ENCODE measurements around the gene SMCP. TPM values are rescaled to one million over a fixed set of nuclear protein-coding genes. Genes with fewer than 3 reads are reported as not detected.

The SMCP gene
- total RNA-seq, 1 experiment from 2014 or later = not detected

DNA sequence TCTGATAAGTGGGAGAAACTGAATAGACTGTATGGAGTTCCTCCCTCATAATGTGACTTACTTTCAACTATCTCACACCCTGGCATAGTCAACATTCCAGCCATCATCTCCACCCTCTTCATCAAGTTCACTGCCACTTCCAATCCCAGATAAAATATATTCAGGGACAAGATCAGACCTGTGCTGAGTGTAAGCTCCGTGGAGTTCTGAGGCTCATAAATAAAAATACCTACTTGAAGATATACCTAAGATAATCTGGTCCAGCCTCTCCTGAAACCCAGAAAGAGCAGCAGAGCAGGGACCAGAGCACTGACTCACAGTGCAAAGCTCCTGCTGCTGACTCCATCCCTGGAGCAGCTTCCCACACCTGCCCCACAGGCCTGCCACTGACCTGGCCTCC lies 20.1 kb upstream of the SMCP start:
- Histone ChIP-seq H4K20me1 (ENCODE audit: insufficient read depth) (no peaks in the 10 kb centered on the region), H3K9ac (ENCODE audit: low read length) (no peak overlapping the region), H3K27ac (ENCODE audit: low read depth, low read length) (no peak overlapping the region), H3K4me2 (ENCODE audit: low read length) (no peak overlapping the region), H3K9me3 (ENCODE audit: control insufficient read depth in 1 of 2, insufficient read depth in 1 of 2, low read depth in 1 of 2, low read length in 2 of 2) (no peaks in the 10 kb centered on the region), H3K36me3 (ENCODE audit: control insufficient read depth in 1 of 2, insufficient read depth in 2 of 2, low read length in 2 of 2) (no peaks in the 10 kb centered on the region), H3K79me2 (ENCODE audit: insufficient read depth, low read length) (no peaks in the 10 kb centered on the region), H3K9me2 (ENCODE audit: insufficient read depth) (no peaks in the 10 kb centered on the region), H3K4me1 (ENCODE audit: control insufficient read depth in 1 of 2, insufficient read depth in 2 of 2, low read length in 2 of 2) (no peaks in the 10 kb centered on the region), H3K4me3 (replicated peaks in 1 of 2; ENCODE audit: low read depth in 1 of 2, low read length in 2 of 2) (no peak overlapping the region), H2AFZ (ENCODE audit: low read depth, low read length, poor library complexity, severe bottlenecking) (no peak overlapping the region), H3K27me3 (ENCODE audit: insufficient read depth, low read length) (peaks cover 17% of the 10 kb centered on the region; the same call in 1 of the 2 replicates)
- intact Hi-C loops (cut with micrococcal nuclease) = no loop called here
- DNase-seq (ENCODE audit: low read depth, low spot score) (no peak), ATAC-seq (no peak)
- POLR2A ChIA-PET = no interaction called here
- no TSS peak for BruUV-seq (replicated peaks)
- RAD21 ChIA-PET (ENCODE audit: low non-redundant PET in 1 of 2, low total read pairs in 2 of 2, uncharacterized antibody in 2 of 2, unreplicated experiment in 2 of 2) = no interaction called here
- TF ChIP-seq YY1 (IDR thresholded peaks at IDR 0.05; ENCODE audit: extremely low read depth, insufficient replicate concordance, low read depth, low read length) = no peak
- TF ChIP-seq, protein P1, sequence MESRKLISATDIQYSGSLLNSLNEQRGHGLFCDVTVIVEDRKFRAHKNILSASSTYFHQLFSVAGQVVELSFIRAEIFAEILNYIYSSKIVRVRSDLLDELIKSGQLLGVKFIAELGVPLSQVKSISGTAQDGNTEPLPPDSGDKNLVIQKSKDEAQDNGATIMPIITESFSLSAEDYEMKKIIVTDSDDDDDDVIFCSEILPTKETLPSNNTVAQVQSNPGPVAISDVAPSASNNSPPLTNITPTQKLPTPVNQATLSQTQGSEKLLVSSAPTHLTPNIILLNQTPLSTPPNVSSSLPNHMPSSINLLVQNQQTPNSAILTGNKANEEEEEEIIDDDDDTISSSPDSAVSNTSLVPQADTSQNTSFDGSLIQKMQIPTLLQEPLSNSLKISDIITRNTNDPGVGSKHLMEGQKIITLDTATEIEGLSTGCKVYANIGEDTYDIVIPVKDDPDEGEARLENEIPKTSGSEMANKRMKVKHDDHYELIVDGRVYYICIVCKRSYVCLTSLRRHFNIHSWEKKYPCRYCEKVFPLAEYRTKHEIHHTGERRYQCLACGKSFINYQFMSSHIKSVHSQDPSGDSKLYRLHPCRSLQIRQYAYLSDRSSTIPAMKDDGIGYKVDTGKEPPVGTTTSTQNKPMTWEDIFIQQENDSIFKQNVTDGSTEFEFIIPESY (IDR thresholded peaks at IDR 0.05; ENCODE audit: extremely low read depth, insufficient replicate concordance, low read length) = no peak
- no peak for TF ChIP-seq ZFX (IDR thresholded peaks at IDR 0.05)
- TF ChIP-seq FOSL1 (IDR thresholded peaks at IDR 0.05; ENCODE audit: low read depth) = no peak
- TF ChIP-seq POLR2AphosphoS5 (IDR thresholded peaks at IDR 0.05; ENCODE audit: low read depth, low read length) = no peak
- TF ChIP-seq ZNF274 (IDR thresholded peaks at IDR 0.05; ENCODE audit: low read depth, low read length) = no peak
- TF ChIP-seq EZH2 (IDR thresholded peaks at IDR 0.05) = no peak
- no peak for TF ChIP-seq SRF (IDR thresholded peaks at IDR 0.05; ENCODE audit: low read depth)
- no peak for TF ChIP-seq CTCF (IDR thresholded peaks at IDR 0.05 in 2 of 3, conservative IDR thresholded peaks at IDR 0.05 in 1 of 3; ENCODE audit: borderline replicate concordance in 1 of 3, insufficient read depth in 1 of 3, low read depth in 2 of 3, low read length in 2 of 3)
- TF ChIP-seq EZH2phosphoT487 (IDR thresholded peaks at IDR 0.05; ENCODE audit: borderline replicate concordance) = no peak
- TF ChIP-seq RAD21 (IDR thresholded peaks at IDR 0.05; ENCODE audit: low read depth) = no peak
- TF ChIP-seq SIN3A (IDR thresholded peaks at IDR 0.05; ENCODE audit: low read depth) = no peak
- TF ChIP-seq POLR2A (IDR thresholded peaks at IDR 0.05; ENCODE audit: borderline replicate concordance, extremely low read depth, insufficient read depth, insufficient read length) = no peak
- CTCF ChIA-PET = no interaction called here

All from HCT116 (cell line).